IPS-NIHi7 (cell line): ENCODE measurements around the gene IER5.
A peak's percentile ranks its signal among the peaks of the same experiment; 100 is the strongest.

Experiments used
- DNase-seq: peaks from one replicate; pipeline ENCODE4 v3.0.0; 2012; ENCODE audit warnings: mixed read lengths; ENCODE audit errors: extremely low spot score

The IER5 gene

GRCh38 chr1:181099152-181100014 is 10.9 kb downstream of the IER5 start:
- no peak for DNase-seq

GRCh38 chr1:181100015-181100905 is 11.8 kb downstream of the IER5 start:
- DNase-seq = no peak

GRCh38 chr1:181100934-181101333 is 12.4 kb downstream of the IER5 start:
- DNase-seq = no peak

- peak; percentile 58 for DNase-seq
Measured at GRCh38 chr1:181101581-181102226, 13.2 kb downstream of the IER5 start.

- no peak for DNase-seq
Measured at GRCh38 chr1:181102841-181103240, 14.3 kb downstream of the IER5 start.

GRCh38 chr1:181103399-181103798 is 14.9 kb downstream of the IER5 start:
- DNase-seq = no peak

GRCh38 chr1:181104042-181104789 is 15.7 kb downstream of the IER5 start:
- DNase-seq = no peak

GRCh38 chr1:181104790-181105133 is 16.3 kb downstream of the IER5 start:
- peak; percentile 54 for DNase-seq

GRCh38 chr1:181105134-181106021 is 16.9 kb downstream of the IER5 start:
- peak; percentile 91 for DNase-seq

GRCh38 chr1:181106022-181106312 is 17.5 kb downstream of the IER5 start:
- DNase-seq = no peak

- DNase-seq = no peak
Measured at GRCh38 chr1:181106479-181106878, 18.0 kb downstream of the IER5 start.

- DNase-seq = no peak
Measured at GRCh38 chr1:181107711-181108110, 19.2 kb downstream of the IER5 start.

- DNase-seq = no peak
Measured at GRCh38 chr1:181108304-181108867, 19.9 kb downstream of the IER5 start.

- DNase-seq = no peak
Measured at GRCh38 chr1:181110013-181110412, 21.5 kb downstream of the IER5 start.

- DNase-seq = no peak
Measured at GRCh38 chr1:181111559-181111958, 23.1 kb downstream of the IER5 start.

- DNase-seq = no peak
Measured at GRCh38 chr1:181112071-181112929, 23.8 kb downstream of the IER5 start.

- no peak for DNase-seq
Measured at GRCh38 chr1:181113059-181113641, 24.6 kb downstream of the IER5 start.

- DNase-seq = no peak
Measured at GRCh38 chr1:181114574-181115367, 26.3 kb downstream of the IER5 start.
